NCI-H446 treated with DMSO at 0.1 percent for 48 hours (cell line): Measurements from ENCODE around the gene SRD5A2.

ENCODE experiments used
- DNase-seq: peaks from one replicate; lab custom pipeline; 2025; lab: John Stamatoyannopoulos, UW

SRD5A2 gene

GRCh38 chr2:31580321-31581117, at the start of gene SRD5A2:
Gene SRD5A2, minus strand, starts transcription at chr2:31580938. Its CDS starts 38 bp downstream, at chr2:31580900.
- DNase-seq, result no peak

- DNase-seq, result no peak
These were observed 25.8 kb upstream of the SRD5A2 start for GRCh38 chr2:31606509-31606908.

- DNase-seq, result no peak
These were observed 18.0 kb upstream of the SRD5A2 start for GRCh38 chr2:31598694-31599093.

GRCh38 chr2:31586230-31586629, 5.5 kb upstream of the SRD5A2 start:
- no peak for DNase-seq

- DNase-seq, result no peak
These were observed 522 bp upstream of the SRD5A2 start for GRCh38 chr2:31581124-31581795.

- DNase-seq, result no peak
These were observed 780 bp downstream of the SRD5A2 start for GRCh38 chr2:31579996-31580320.

GRCh38 chr2:31578316-31578715, 2.4 kb downstream of the SRD5A2 start:
- DNase-seq, result no peak

GRCh38 chr2:31577143-31577542, 3.6 kb downstream of the SRD5A2 start:
- DNase-seq, result no peak

- DNase-seq, result no peak
These were observed 12.0 kb downstream of the SRD5A2 start for GRCh38 chr2:31568585-31569201.

- no peak for DNase-seq
These were observed 13.1 kb downstream of the SRD5A2 start for GRCh38 chr2:31567679-31568078.

GRCh38 chr2:31563273-31563839, 17.4 kb downstream of the SRD5A2 start:
- DNase-seq, result no peak

GRCh38 chr2:31561823-31562222, 18.9 kb downstream of the SRD5A2 start:
- DNase-seq, result no peak

GRCh38 chr2:31558401-31559295, 22.1 kb downstream of the SRD5A2 start:
- DNase-seq, result no peak

- DNase-seq, result no peak
These were observed 23.8 kb downstream of the SRD5A2 start for GRCh38 chr2:31556940-31557339.

- no peak for DNase-seq
These were observed 24.6 kb downstream of the SRD5A2 start for GRCh38 chr2:31555967-31556706.

- DNase-seq, result no peak
These were observed 27.4 kb downstream of the SRD5A2 start for GRCh38 chr2:31553362-31553761.

- DNase-seq, result no peak
These were observed 33.3 kb downstream of the SRD5A2 start for GRCh38 chr2:31547485-31547884.

GRCh38 chr2:31541853-31542252, 38.9 kb downstream of the SRD5A2 start:
- DNase-seq, result no peak

GRCh38 chr2:31539505-31539904, 41.2 kb downstream of the SRD5A2 start:
- no peak for DNase-seq

- DNase-seq, result no peak
These were observed 45.0 kb downstream of the SRD5A2 start for GRCh38 chr2:31535768-31536167.

GRCh38 chr2:31534636-31535035, 46.1 kb downstream of the SRD5A2 start:
- DNase-seq, result no peak
